Measurements from ENCODE around the gene ZNF761. TPM values are rescaled to one million over a fixed set of nuclear protein-coding genes. Genes with fewer than 3 reads are reported as not detected.
"Not testable (repeated sequence)": the region's sequence is repeated elsewhere in the genome, so short reads cannot be mapped to it uniquely, and the experiment has no call there.

ZNF761 gene
- total and polyA plus RNA-seq, 9 donors = 7.5 to 11.6 (median 8.6) TPM

- WGBS (ENCODE audit: insufficient coverage) = no CpG with 5 or more reads among the region's 1 CpG
- DNase-seq; H3K9me3 ChIP-seq (replicated peaks; ENCODE audit: control insufficient read depth, low read depth, low read length); H3K27ac ChIP-seq (ENCODE audit: low read length); H3K4me3 ChIP-seq (ENCODE audit: low read length); H3K27me3 ChIP-seq (ENCODE audit: control insufficient read depth, insufficient read depth, low read length): not testable (repeated sequence)
- Histone ChIP-seq H3K36me3 (ENCODE audit: control insufficient read depth, insufficient read depth, low read length) (peaks cover 30% of the 10 kb centered on the region), H3K4me1 (ENCODE audit: control insufficient read depth, insufficient read depth, low read length) (peaks cover 12% of the 10 kb centered on the region)
Observed at GRCh38 chr19:53397918-53398317, 33.9 kb upstream of the ZNF761 start.

- no CpG with 5 or more reads among the region's 7 CpGs for WGBS (ENCODE audit: insufficient coverage)
- Histone ChIP-seq H3K27me3 (ENCODE audit: control insufficient read depth, insufficient read depth, low read length) (no peaks in the 10 kb centered on the region), H3K9me3 (replicated peaks; ENCODE audit: control insufficient read depth, low read depth, low read length) (peaks cover 44% of the 10 kb centered on the region), H3K36me3 (ENCODE audit: control insufficient read depth, insufficient read depth, low read length) (peaks cover 22% of the 10 kb centered on the region), H3K4me3 (ENCODE audit: low read length) (no peak overlapping the region), H3K4me1 (ENCODE audit: control insufficient read depth, insufficient read depth, low read length) (no peaks in the 10 kb centered on the region), H3K27ac (ENCODE audit: low read length) (no peak overlapping the region)
- DNase-seq = no peak
Observed at GRCh38 chr19:53409505-53410204, 22.1 kb upstream of the ZNF761 start.

- H3K27ac ChIP-seq (ENCODE audit: low read length); H3K4me1 ChIP-seq (ENCODE audit: control insufficient read depth, insufficient read depth, low read length); H3K36me3 ChIP-seq (ENCODE audit: control insufficient read depth, insufficient read depth, low read length); H3K4me3 ChIP-seq (ENCODE audit: low read length); H3K9me3 ChIP-seq (replicated peaks; ENCODE audit: control insufficient read depth, low read depth, low read length); H3K27me3 ChIP-seq (ENCODE audit: control insufficient read depth, insufficient read depth, low read length); DNase-seq: not testable (repeated sequence)
- WGBS (ENCODE audit: insufficient coverage) = 50% methylated on average over 1 of the region's 11 CpGs
Observed at GRCh38 chr19:53420520-53421315, 11.1 kb upstream of the ZNF761 start.

- Histone ChIP-seq H3K4me3 (ENCODE audit: low read length) (no peak overlapping the region), H3K36me3 (ENCODE audit: control insufficient read depth, insufficient read depth, low read length) (no peaks in the 10 kb centered on the region), H3K27me3 (ENCODE audit: control insufficient read depth, insufficient read depth, low read length) (no peaks in the 10 kb centered on the region), H3K4me1 (ENCODE audit: control insufficient read depth, insufficient read depth, low read length) (no peaks in the 10 kb centered on the region), H3K9me3 (replicated peaks; ENCODE audit: control insufficient read depth, low read depth, low read length) (no peaks in the 10 kb centered on the region), H3K27ac (ENCODE audit: low read length) (no peak overlapping the region)
- 100% methylated on average over 1 of the region's 5 CpGs for WGBS (ENCODE audit: insufficient coverage)
- no peak for DNase-seq
Observed at GRCh38 chr19:53422551-53422950, 9.2 kb upstream of the ZNF761 start.

- H3K4me3 ChIP-seq (ENCODE audit: low read length); H3K9me3 ChIP-seq (replicated peaks; ENCODE audit: control insufficient read depth, low read depth, low read length); H3K27ac ChIP-seq (ENCODE audit: low read length); DNase-seq; H3K27me3 ChIP-seq (ENCODE audit: control insufficient read depth, insufficient read depth, low read length); H3K4me1 ChIP-seq (ENCODE audit: control insufficient read depth, insufficient read depth, low read length); H3K36me3 ChIP-seq (ENCODE audit: control insufficient read depth, insufficient read depth, low read length): not testable (repeated sequence)
- WGBS (ENCODE audit: insufficient coverage) = no CpG with 5 or more reads among the region's 13 CpGs
Observed at GRCh38 chr19:53423074-53423473, 8.7 kb upstream of the ZNF761 start.

- not testable (repeated sequence) for H3K27ac ChIP-seq (ENCODE audit: low read length); H3K36me3 ChIP-seq (ENCODE audit: control insufficient read depth, insufficient read depth, low read length); H3K4me3 ChIP-seq (ENCODE audit: low read length); H3K4me1 ChIP-seq (ENCODE audit: control insufficient read depth, insufficient read depth, low read length); H3K9me3 ChIP-seq (replicated peaks; ENCODE audit: control insufficient read depth, low read depth, low read length); H3K27me3 ChIP-seq (ENCODE audit: control insufficient read depth, insufficient read depth, low read length)
- WGBS (ENCODE audit: insufficient coverage) = no CpG with 5 or more reads among the region's 8 CpGs
- DNase-seq = peak; percentile 51
Observed at GRCh38 chr19:53423680-53424079, 8.1 kb upstream of the ZNF761 start.

GRCh38 chr19:53424968-53425597 lies 6.7 kb upstream of the ZNF761 start:
- Histone ChIP-seq H3K4me3 (ENCODE audit: low read length) (no peak overlapping the region), H3K4me1 (ENCODE audit: control insufficient read depth, insufficient read depth, low read length) (no peaks in the 10 kb centered on the region), H3K27ac (ENCODE audit: low read length) (no peak overlapping the region), H3K36me3 (ENCODE audit: control insufficient read depth, insufficient read depth, low read length) (no peaks in the 10 kb centered on the region), H3K27me3 (ENCODE audit: control insufficient read depth, insufficient read depth, low read length) (no peaks in the 10 kb centered on the region), H3K9me3 (replicated peaks; ENCODE audit: control insufficient read depth, low read depth, low read length) (no peaks in the 10 kb centered on the region)
- WGBS (ENCODE audit: insufficient coverage) = 32% methylated on average over 3 of the region's 9 CpGs
- peak; percentile 79 for DNase-seq

- Histone ChIP-seq H3K27ac (ENCODE audit: low read length) (peak overlapping the region; percentile 51), H3K27me3 (ENCODE audit: control insufficient read depth, insufficient read depth, low read length) (no peaks in the 10 kb centered on the region), H3K36me3 (ENCODE audit: control insufficient read depth, insufficient read depth, low read length) (peaks cover 6% of the 10 kb centered on the region), H3K9me3 (replicated peaks; ENCODE audit: control insufficient read depth, low read depth, low read length) (no peaks in the 10 kb centered on the region), H3K4me1 (ENCODE audit: control insufficient read depth, insufficient read depth, low read length) (peaks cover 6% of the 10 kb centered on the region), H3K4me3 (ENCODE audit: low read length) (peak overlapping the region; percentile 78)
- WGBS (ENCODE audit: insufficient coverage) = 0% methylated on average over 20 of the region's 30 CpGs
- DNase-seq = peak; percentile 5
Observed at GRCh38 chr19:53432088-53432661, 391 bp downstream of the ZNF761 start.

- H3K36me3 ChIP-seq (ENCODE audit: control insufficient read depth, insufficient read depth, low read length) = peaks cover 31% of the 10 kb centered on the region
- not testable (repeated sequence) for H3K4me1 ChIP-seq (ENCODE audit: control insufficient read depth, insufficient read depth, low read length); H3K27ac ChIP-seq (ENCODE audit: low read length); H3K4me3 ChIP-seq (ENCODE audit: low read length); DNase-seq; H3K27me3 ChIP-seq (ENCODE audit: control insufficient read depth, insufficient read depth, low read length)
- no CpG with 5 or more reads among the region's 2 CpGs for WGBS (ENCODE audit: insufficient coverage)
- peaks cover 13% of the 10 kb centered on the region for H3K9me3 ChIP-seq (replicated peaks; ENCODE audit: control insufficient read depth, low read depth, low read length)
Observed at GRCh38 chr19:53443809-53444208, 12.0 kb downstream of the ZNF761 start.

- Histone ChIP-seq H3K9me3 (replicated peaks; ENCODE audit: control insufficient read depth, low read depth, low read length) (peaks cover 17% of the 10 kb centered on the region), H3K36me3 (ENCODE audit: control insufficient read depth, insufficient read depth, low read length) (peaks cover 46% of the 10 kb centered on the region)
- not testable (repeated sequence) for H3K4me3 ChIP-seq (ENCODE audit: low read length); H3K27me3 ChIP-seq (ENCODE audit: control insufficient read depth, insufficient read depth, low read length); H3K4me1 ChIP-seq (ENCODE audit: control insufficient read depth, insufficient read depth, low read length); DNase-seq; H3K27ac ChIP-seq (ENCODE audit: low read length)
- WGBS (ENCODE audit: insufficient coverage) = 100% methylated on average over 3 of the region's 5 CpGs
Observed at GRCh38 chr19:53447196-53447595, 15.4 kb downstream of the ZNF761 start.

All from muscle of leg (tissue), 11 donors.